HepG2 (cell line): Measurements from ENCODE around the gene RASSF4. TPM values are rescaled to one million over a fixed set of nuclear protein-coding genes. Genes with fewer than 3 reads are reported as not detected.

ENCODE experiments used
- CC2D1A ChIP-seq: sonication (generic); formaldehyde crosslinking; IDR thresholded peaks from 2 replicates; pipeline ENCODE4 v1.8.1; 2023; ENCODE audit warnings: mild to moderate bottlenecking, missing genetic modification reagents
- HOXA5 ChIP-seq: sonication (generic); formaldehyde crosslinking; IDR thresholded peaks from 2 replicates; pipeline ENCODE4 v1.4.0; 2020; ENCODE audit warnings: missing genetic modification reagents
- RFX5 ChIP-seq: IDR thresholded peaks from 2 replicates; pipeline ENCODE4 v1.6.1; 2011; ENCODE audit warnings: low read depth, low read length, improper control_type of control experiment
- SIN3A ChIP-seq: IDR thresholded peaks from 2 replicates; pipeline ENCODE4 v1.6.1; 2011; ENCODE audit warnings: low read depth, mild to moderate bottlenecking, control low read depth, low read length, borderline replicate concordance
- SOX6 ChIP-seq, 2 experiments: fragments of 450-650 bp in 1 of 2; sonication (generic) in 1 of 2; formaldehyde crosslinking in 1 of 2; IDR thresholded peaks; 2 replicates each; pipeline versions ENCODE4 v1.4.0 to v1.6.1; 2017 to 2020; ENCODE audit warnings: antibody characterized with exemption in 1 of 2, mild to moderate bottlenecking in 1 of 2, missing genetic modification reagents in 1 of 2
- SP5 ChIP-seq: IDR thresholded peaks from 2 replicates; pipeline ENCODE4 v1.6.1; 2016; ENCODE audit warnings: low read depth, borderline replicate concordance
- TBL1XR1 ChIP-seq: fragments of 150-350 bp; IDR thresholded peaks from 2 replicates; pipeline ENCODE4 v1.6.1; 2014; ENCODE audit warnings: borderline replicate concordance, low read length; ENCODE audit not compliant: partially characterized antibody
- ZBTB3 ChIP-seq: sonication (generic); formaldehyde crosslinking; IDR thresholded peaks from 2 replicates; pipeline ENCODE4 v1.4.0; 2020; ENCODE audit warnings: low read depth, mild to moderate bottlenecking, moderate library complexity, missing genetic modification reagents, borderline replicate concordance
- ZBTB42 ChIP-seq: sonication (generic); formaldehyde crosslinking; IDR thresholded peaks from 2 replicates; pipeline ENCODE4 v1.5.0; 2020; ENCODE audit warnings: mild to moderate bottlenecking, missing genetic modification reagents
- ZEB1 ChIP-seq: IDR thresholded peaks from 2 replicates; pipeline ENCODE4 v1.6.1; 2012; ENCODE audit warnings: mild to moderate bottlenecking, low read depth, inconsistent platforms; ENCODE audit not compliant: insufficient replicate concordance
- ZNF274 ChIP-seq: sonication (generic); formaldehyde crosslinking; IDR thresholded peaks from 2 replicates; pipeline ENCODE4 v1.5.1; 2020; ENCODE audit warnings: mild to moderate bottlenecking, missing genetic modification reagents
- ZNF296 ChIP-seq: sonication (generic); formaldehyde crosslinking; conservative IDR thresholded peaks from 2 replicates; pipeline ENCODE4 v1.5.0; 2020; ENCODE audit warnings: mild to moderate bottlenecking, missing genetic modification reagents
- ZNF30 ChIP-seq: sonication (generic); formaldehyde crosslinking; IDR thresholded peaks from 2 replicates; pipeline ENCODE4 v1.5.0; 2020; ENCODE audit warnings: mild to moderate bottlenecking, missing genetic modification reagents
- ZNF331 ChIP-seq: sonication (generic); formaldehyde crosslinking; IDR thresholded peaks from 2 replicates; pipeline ENCODE4 v1.4.0; 2020; ENCODE audit warnings: missing genetic modification reagents
- ZNF407 ChIP-seq: sonication (generic); formaldehyde crosslinking; IDR thresholded peaks from one replicate; pipeline ENCODE4 v1.5.1; 2020; ENCODE audit warnings: mild to moderate bottlenecking, missing genetic modification reagents; ENCODE audit errors: not compliant biosample characterization
- ZNF552 ChIP-seq: sonication (generic); formaldehyde crosslinking; IDR thresholded peaks from 2 replicates; pipeline ENCODE4 v1.9.0; 2022; ENCODE audit warnings: missing genetic modification reagents, mild to moderate bottlenecking, borderline replicate concordance
- ZNF670 ChIP-seq: sonication (generic); formaldehyde crosslinking; IDR thresholded peaks from 2 replicates; pipeline ENCODE4 v1.8.0; 2022; ENCODE audit warnings: mild to moderate bottlenecking, missing genetic modification reagents, borderline replicate concordance
- ZNF713 ChIP-seq: sonication (generic); formaldehyde crosslinking; IDR thresholded peaks from 2 replicates; pipeline ENCODE4 v1.4.0; 2020; ENCODE audit warnings: mild to moderate bottlenecking, missing genetic modification reagents
- ZNF724P ChIP-seq: sonication (generic); formaldehyde crosslinking; IDR thresholded peaks from 2 replicates; pipeline ENCODE4 v1.8.0; 2022; ENCODE audit warnings: missing genetic modification reagents, borderline replicate concordance
- polyA plus RNA-seq, 8 experiments: library from polyadenylated mRNA; depleted of rRNA in 3 of 8; stranded (reverse) in 7 of 8; unstranded in 1 of 8; fragments of >200 nt; fragmentation: Illumina TruSeq in 4 of 8; extraction: Trizol in 4 of 8; gene quantifications; 2 replicates each; pipeline versions ENCODE4 v1.2.1 to v1.2.3, GENCODE V29; 2011 to 2016; ENCODE audit warnings: low read depth in 4 of 8, missing spikeins in 1 of 8, mixed read lengths in 1 of 8; ENCODE audit not compliant: insufficient read depth in 1 of 8
- total RNA-seq, 5 experiments: library from RNA; depleted of rRNA; stranded (reverse); fragments of >200 nt; fragmentation: Illumina TruSeq; extraction: Trizol; gene quantifications; 2 replicates each; pipeline ENCODE4 v1.2.3, GENCODE V29; 2016; ENCODE audit warnings: low read depth in 1 of 5
- TF ChIP-seq, protein P1 (sequence below): sonication (generic); formaldehyde crosslinking; IDR thresholded peaks from 2 replicates; pipeline ENCODE4 v1.4.0; 2020; ENCODE audit warnings: missing genetic modification reagents

Gene RASSF4
- total and polyA plus RNA-seq, 2 of the 13 experiments (the other 11 are each of a cell fraction or from before 2014, with no cell fraction given) = 34.0 to 51.7 TPM

GRCh38 chr10:44976352-44977198, 17.0 kb downstream of the RASSF4 start (continued):
- TF ChIP-seq, protein P1, sequence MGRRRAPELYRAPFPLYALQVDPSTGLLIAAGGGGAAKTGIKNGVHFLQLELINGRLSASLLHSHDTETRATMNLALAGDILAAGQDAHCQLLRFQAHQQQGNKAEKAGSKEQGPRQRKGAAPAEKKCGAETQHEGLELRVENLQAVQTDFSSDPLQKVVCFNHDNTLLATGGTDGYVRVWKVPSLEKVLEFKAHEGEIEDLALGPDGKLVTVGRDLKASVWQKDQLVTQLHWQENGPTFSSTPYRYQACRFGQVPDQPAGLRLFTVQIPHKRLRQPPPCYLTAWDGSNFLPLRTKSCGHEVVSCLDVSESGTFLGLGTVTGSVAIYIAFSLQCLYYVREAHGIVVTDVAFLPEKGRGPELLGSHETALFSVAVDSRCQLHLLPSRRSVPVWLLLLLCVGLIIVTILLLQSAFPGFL (CRISPR knock-in tag) = 0 out of 2 replicates have a peak, but pooled peaks have one; percentile 4
- TF ChIP-seq ZNF670 (CRISPR knock-in tag) (no peak), ZNF724P (peak; percentile 93), SIN3A (peak; percentile 27; the same call in 1 of the 2 replicates), ZNF296 (CRISPR knock-in tag) (no peak), ZNF331 (CRISPR knock-in tag) (peak; percentile 75), HOXA5 (CRISPR knock-in tag) (no peak), RFX5 (no peak), ZBTB3 (CRISPR knock-in tag) (no peak), CC2D1A (CRISPR knock-in tag) (peak; percentile 84; the same call in 1 of the 2 replicates), ZNF30 (no peak), TBL1XR1 (no peak), ZBTB42 (peak; percentile 87), ZNF407 (CRISPR knock-in tag) (peak; percentile 4), SP5 (CRISPR knock-in tag) (peak; percentile 36; the same call in 1 of the 2 replicates), ZNF274 (CRISPR knock-in tag) (0 out of 2 replicates have a peak, but pooled peaks have one; percentile 17), SOX6 (IDR thresholded peaks at IDR 0.05) (no peak), SOX6 (CRISPR knock-in tag; IDR thresholded peaks at IDR 0.05) (peak; percentile 24; the same call in 1 of the 2 replicates), ZEB1 (peak; percentile 15), ZNF713 (CRISPR knock-in tag) (peak; percentile 67; the same call in 1 of the 2 replicates), ZNF552 (CRISPR knock-in tag) (peak; percentile 31; the same call in 1 of the 2 replicates)
